NOMO-1 (cell line): ENCODE measurements around the gene HECTD4.

ENCODE experiments used
- DNase-seq, 2 experiments: peaks; one replicate each; lab custom pipeline; 2025; ENCODE audit not compliant: unreplicated experiment in 2 of 2; lab: John Stamatoyannopoulos, UW

Gene HECTD4

DNA sequence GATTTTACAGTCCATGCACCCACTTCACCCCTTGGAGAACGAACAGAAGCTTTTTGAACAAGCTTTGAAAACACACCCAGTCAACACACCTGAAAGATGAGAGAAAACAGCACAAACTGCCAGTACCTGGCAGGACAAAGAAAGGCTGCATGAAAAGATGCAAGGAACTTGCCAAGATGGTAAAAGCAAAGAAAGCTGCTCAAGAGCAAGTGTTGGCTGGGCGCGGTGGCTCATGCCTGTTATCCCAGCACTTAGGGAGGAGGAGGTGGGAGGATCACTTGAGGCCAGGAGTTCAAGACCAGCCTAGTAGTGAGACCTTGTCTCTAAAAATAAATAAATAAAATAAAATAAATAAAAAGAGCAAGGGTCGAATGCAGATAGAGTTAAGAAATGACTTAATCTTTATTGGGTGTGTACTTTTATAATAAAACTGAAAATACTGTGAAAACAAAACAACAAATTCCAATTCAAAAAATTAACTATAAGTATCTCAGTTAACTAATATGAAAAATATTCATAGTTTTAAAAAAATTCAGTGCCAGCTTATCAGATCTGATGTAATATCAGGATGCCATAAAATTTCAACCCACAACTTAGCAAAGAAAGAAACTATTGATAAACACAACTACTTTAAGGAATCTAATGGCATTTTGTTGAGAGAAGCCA is 59.2 kb downstream of the HECTD4 start:
- DNase-seq = no peak

DNA sequence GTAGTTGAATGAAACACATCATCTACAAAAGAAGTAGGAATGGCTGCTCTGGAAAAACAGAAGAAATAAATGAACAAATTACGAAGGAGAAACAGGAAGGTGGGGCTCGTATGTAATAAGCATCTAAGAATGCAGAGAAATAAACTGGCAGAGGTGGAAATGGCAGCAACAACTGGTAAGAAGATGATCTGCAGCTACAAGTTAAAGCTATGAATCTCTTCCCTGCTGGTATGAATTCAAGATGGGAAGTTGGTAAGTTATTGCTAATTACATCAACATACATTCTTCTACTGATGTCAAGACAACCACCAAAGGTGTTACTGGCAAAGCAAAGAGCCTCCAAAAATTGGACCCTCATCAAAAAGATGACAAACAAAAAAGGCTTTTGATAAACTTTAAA is 59.8 kb downstream of the HECTD4 start:
- no peak for DNase-seq

DNA sequence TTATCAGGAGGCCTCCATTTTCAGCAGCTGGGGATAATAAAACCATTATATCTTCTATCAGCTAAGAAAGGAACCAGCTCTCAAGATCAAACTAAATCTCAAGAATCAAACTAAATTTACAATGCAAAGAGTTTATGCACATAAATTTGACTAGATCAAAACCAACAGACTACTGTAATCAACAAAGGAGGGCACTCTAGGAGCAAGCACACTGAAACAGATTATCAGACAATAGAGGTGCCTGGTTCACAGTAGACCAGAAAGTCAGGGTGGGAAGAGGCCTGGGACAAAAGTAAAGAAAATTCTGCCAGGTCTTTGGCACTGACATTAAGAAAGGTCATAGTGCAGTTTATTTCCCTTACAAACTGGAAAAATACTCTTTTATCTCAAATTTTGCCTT is 61.0 kb downstream of the HECTD4 start:
- no peak for DNase-seq

DNA sequence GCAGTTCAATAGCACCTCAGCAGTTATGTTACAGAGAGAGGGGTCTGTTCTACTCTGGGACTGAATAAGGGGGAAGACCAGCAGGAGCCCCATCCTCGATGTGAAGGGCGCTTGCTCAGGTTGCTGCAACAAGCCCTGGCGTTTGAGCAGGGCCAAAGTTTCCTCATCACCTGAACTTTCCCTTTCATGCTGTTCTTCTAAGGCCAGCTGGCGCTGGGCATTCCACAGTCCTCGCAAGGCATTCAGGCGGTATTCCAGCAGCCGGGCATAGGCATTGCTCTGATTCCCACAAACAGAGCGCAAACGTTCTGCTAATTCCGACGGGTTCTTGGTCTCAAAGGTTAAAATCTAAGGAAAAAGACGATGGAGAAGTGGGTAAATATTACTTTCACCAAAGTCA is 62.8 kb downstream of the HECTD4 start:
- DNase-seq = no peak

DNA sequence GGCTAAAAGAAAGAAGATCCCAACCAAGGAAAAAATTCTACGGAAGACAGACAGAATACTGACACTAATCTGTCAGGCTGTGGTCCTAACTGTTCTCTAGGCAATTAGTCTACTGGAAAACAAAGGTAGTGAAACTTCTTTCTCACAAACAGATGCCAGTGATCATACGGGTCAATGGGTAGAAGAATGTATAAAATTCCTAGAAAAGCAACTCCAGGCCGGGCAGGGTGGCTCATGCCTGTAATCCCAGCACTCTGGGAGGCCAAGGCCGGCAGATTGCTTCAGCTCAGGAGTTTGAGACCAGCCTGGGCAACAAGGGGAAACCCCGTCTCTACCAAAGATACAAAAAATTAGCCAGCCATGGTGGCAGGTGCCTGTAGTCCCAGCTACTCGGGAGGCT is 64.8 kb downstream of the HECTD4 start:
- DNase-seq = no peak

DNA sequence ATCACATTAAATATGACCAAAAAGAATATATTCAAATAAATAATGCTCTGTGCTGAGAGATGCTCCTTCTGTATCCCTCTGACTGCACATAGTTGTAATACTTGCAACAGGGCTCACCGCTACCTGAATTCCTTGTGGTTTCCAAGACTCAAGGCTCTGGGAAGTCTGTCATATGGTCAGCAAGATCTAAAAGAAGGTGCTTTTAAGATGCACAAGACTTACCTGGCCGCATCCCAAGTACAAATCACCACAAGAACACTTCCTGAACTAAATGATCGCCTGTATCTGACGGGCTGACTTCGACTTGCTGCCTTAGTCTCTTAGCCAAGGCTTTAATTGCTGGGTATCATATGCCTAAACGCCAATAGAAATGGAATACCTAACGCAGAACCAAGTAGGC is 67.2 kb downstream of the HECTD4 start:
- DNase-seq = no peak

DNA sequence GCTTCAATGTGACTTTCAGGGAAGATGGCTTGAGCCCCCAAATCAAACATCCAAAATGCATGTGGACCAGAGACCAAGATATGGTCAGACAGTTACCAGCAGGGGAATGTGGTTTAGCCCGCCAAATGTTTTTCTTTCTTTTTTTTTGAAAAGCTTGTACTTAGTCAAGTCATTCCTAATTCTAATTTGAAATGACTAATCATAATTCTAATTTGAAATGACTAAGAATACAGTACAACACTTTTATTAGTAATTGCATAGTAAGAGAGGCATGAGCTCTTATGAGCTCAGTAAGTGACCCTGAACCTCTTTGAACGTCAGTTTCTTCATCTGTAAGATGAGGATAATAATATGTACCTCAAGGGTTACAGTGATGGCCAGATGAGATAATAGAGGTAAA is 72.4 kb downstream of the HECTD4 start:
- DNase-seq = no peak

DNA sequence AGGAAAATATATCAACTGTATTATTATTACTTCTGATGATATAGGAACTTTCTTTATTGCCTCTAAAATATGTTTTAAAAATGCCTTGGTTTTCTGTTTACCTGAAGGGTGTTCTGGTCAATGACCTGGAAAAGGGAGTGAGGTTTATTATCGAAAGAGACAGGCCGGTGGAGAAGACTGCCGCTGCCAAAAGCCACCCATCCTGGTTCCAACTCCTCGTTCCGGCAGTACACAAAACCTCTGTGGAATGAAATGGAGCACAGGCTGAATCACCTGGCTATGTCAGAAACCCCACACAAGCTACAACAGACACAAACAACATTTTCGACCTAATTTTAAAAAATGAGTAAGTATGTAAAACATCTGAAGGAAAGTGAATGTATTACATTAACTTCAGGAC is 73.6 kb downstream of the HECTD4 start:
- DNase-seq = no peak

DNA sequence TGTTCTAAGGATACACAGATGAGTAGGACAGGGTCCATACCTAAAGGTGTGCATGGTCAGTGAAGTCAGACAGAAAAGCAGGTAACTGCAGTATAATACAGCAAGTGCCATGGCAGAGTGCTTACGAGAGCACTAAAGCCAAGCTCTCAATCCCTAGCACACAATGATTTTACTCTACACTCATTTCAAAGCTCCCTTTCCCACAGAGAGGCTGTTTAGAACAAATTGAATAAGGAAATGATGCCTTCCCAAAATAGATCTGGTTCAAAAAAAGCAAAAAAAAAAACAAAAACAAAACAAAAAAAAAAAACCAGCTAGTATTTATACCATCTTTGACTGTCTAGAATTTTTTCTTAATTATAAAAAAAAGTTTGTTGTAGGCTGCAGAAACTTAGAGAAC is 74.1 kb downstream of the HECTD4 start:
- no peak for DNase-seq

DNA sequence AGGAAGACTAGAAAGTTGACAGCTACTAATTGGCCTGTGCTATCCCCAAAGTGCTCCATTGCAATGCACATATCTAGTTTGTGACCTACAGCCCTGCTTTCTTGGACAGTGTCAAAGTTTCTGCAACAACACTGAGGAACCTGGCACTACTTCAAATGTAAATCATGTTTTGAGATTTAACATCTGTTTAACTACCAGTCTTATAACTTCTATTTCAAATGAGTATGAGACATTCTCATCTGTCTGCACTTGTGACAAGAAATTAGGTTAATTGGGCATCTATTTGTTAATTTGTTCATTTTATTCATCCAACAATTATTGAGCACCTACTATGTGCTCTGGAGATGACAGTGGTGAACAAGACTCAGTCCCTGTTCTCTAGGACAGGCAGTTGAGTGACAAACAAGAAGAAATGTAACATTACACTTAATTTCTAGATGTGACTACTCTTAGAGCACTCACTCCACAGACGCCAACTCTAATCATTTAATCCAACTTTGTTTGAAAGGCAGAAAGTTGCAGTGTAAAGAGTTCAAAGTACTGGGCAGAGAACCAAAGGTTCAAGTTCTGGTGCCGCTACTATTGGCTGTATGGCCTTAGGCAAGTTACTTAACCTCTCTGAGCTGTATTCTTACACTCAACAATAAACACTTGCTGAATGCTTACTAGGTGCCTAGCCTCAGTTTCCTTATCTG is 74.8 kb downstream of the HECTD4 start:
- DNase-seq = no peak

DNA sequence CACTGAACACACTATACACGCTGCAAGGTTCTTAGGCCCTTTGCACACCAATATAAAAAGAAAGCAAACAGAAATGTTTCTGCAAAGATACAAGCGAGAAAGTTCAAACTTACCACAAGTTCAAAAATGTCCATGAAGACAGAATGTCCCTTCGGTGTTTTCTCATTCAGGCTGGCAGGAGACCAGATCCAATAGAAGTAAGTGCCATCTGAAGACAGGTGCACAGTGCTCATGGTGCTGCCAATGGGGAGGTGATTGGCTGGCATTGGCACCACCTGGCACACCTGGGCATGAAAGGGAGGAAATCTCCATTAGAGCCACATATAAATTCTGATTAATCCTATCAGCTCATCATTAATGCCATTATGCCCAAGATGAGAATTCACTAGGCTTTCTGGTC is 76.3 kb downstream of the HECTD4 start:
- DNase-seq = no peak

DNA sequence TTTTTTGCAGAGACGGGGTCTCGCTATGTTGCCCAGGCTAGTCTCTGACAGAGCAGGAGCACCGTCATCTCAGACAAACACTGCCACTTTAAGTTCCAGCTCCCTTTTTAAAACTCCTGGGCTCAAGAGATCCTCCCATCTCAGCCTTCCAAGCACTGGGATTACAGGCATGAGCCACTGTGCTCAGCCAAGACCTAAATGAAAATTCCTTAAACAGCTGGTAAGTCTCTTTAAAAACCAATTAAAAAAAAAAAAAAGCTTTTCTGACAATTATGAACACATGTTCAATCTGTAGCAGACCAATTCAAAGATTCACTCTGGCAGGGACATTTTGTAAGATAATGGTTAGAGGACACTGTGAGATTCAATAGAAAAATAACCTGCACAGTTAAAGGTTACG is 77.8 kb downstream of the HECTD4 start:
- DNase-seq = no peak

DNA sequence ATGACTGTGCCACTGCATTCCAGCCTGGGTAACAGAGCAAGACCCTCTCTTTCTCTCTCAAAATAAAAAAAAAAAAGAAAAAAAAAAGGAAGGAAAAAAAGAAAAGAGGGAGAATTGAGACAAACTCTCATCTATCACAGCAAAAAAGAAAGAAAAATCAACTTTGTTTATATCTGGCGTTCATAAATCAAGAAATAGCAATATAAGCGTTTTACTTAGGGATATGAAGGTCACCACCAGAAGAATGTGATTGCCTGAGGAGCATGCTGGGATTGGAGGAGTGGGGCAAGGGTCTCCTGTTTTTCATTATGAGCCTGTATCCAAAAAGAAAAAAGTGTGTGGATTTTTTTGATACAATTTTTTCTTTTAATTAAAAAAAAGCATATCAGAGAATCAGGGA is 78.4 kb downstream of the HECTD4 start:
- no peak for DNase-seq

DNA sequence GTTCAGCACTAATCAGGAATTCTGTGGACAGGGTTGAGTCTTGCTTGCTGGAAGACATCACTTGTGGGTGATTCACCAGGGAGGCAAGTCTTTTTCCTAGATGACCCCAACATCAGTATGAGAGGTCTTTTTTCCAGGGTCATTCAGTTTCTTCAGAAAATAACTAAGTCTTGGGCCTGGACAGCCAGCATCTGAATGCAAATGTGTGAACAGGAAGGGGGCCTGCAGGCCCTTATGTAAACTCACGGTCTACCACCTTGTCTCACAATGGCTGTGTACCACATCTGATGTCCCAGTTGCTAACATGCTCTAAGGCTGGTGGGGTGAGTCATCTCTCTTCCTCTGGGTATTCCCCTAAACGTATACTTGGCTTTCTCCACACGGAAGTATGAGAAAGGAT is 79.2 kb downstream of the HECTD4 start:
- no peak for DNase-seq

DNA sequence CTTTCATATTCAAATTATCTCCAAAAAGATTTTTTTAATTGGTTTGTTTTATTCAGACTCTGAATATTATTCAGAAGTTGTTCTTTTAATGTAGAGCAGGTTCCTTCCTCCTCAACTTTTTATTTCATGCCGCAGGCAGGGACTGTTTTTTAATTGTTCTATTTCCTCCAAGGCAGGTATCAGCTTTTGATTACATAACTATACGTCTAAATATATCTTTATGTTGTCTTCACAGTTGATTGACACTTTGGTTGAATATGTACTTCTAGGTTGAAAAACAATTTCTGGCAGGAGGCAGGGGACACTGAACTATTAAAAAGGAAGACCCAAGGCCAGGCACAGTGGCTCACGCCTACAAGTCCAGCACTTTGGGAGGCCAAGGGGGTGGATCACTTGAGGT is 82.5 kb downstream of the HECTD4 start:
- no peak for DNase-seq

DNA sequence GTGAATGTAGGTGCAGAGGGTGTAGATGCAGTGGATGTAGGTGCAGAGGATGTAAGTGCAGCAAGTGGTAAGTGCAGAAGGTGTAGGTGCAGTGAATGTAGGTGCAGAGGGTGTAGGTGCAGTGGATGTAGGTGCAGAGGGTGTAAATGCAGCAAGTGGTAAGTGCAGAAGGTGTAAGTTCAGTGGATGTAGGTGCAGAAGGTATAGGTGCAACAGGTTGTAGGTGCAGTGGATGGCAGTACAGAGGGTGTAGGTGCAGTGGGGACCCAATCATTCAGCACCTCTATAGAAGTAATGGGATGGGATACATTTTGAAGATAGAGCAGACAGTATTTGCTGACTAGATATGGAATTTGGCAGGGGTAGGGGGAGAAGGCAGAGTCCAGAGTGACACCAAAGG is 85.0 kb downstream of the HECTD4 start:
- no peak for DNase-seq

DNA sequence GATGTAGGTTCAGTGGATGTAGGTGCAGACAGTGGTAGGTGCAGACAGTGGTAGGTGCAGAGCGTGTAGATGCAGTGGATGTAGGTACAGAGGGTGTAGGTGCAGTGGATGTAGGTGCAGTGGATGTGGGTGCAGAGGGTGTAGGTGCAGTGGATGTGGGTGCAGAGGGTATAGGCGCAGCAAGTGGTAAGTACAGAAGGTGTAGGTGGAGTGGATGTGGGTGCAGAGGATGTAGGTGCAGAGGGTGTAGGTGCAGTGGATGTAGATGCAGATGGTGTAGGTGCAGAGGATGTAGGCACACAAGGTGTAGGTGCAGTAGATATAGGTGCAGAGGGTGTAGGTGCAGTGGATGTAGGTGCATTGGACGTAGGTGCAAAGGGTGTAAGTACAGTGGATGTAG is 86.0 kb downstream of the HECTD4 start:
- no peak for DNase-seq

DNA sequence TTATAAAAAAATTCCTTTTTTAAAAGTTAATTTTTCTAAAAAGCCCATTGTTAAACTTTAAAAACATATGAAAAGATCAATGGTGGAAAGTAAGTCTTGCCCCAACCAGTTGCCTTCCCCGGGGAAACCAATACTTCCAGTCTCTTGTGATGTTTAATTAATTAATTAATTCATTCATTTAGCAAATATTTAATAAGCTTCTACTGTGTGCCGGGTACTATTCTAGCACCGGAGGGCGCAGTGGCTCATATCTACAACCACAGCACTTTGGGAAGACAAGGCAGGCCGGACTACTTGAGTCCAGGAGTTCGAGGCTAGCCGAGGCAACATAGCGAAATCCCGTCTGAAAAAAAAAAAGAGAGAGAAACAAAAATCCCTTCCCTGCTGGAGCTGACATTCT is 87.4 kb downstream of the HECTD4 start:
- no peak for DNase-seq

DNA sequence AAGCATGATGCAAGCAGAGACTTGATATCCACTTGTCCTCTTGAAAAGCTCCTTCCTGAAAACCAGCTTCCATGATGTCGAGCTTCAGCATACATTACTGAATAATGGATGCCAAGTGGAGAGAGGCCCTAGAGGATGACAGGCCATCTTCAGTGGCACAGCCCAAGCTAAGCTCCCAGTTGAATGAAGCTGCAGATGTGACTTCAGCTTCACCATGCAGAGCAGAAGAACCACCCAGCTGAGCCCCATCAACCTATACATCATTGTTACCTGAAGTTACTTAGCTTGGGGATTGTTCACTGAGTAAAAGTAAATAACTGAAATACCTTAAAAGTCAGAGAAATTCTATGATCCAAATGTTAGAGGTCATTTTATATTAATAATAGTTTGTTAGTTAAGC is 93.6 kb downstream of the HECTD4 start:
- DNase-seq = no peak

DNA sequence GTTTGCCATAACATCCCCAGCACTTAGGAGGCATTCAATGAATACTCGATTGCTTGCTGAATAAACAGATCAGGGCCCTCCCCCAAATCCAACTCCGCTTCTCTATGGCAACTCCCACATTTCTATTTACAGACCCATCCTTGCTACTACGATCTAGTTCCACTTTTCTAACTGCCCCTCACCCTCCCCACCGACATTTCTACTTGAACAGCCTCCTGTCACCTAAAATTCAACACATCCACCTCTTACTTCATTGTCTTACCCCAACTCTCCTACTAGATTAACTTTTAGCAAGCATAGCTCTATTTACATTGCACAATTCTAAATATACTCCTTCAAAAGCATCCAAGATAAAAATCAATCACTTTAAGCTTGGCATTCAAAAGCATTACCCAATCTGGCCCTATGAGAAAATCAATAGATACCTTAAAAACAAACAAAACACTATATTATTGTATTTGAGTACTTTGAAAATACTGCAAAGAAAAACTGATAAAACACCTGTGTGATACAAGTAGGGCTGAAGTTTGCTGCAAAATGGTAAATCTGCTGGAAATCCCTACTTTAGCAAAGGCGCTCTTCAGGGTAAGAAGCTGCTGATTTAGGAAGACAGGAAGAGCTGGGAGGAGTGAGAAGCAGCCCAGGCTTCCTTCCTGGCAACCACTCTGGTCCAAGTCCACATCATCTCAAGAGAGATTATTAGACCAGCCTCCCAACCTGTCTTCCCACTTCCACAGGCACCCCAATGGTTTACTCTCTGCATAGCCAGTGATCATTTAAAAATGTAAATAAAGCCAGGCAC is 96.4 kb downstream of the HECTD4 start:
- DNase-seq = no peak

DNA sequence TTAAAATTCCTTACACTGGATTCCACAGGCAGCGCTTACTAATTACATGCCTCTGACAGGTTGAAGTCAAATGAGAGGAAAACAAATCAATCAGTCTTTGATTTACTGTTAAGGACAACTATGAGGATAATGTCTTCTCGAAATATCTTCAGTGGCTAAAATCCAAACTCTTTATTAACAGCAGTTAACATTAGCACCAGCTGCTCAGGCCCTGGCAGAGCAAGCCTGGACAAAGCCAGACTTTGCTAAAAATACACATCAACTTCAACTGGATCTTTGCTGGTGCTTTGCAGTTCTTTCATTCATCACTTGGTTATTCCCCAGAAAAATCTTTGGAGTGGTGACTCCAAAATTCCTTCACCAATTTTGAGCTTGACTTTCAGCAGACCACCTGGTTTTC is 98.7 kb downstream of the HECTD4 start:
- no peak for DNase-seq

DNA sequence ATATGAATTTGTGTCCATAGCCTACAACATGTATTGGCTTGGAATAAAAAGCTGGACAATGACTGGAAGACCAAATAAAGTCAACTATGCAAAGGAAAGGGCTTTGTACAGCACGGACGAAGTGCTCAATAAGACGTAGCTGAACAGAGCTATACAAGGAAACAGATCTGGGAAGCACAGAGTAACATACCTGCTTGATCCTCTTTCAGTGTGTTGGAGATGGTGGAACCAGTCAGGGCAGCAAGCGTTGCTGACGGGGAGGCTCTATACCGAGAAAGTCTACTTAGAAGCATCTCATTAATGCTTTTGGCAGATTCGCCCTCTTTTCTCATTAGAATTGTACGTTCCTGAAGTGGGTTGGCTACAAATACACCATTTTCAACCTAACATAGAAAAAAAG is 99.3 kb downstream of the HECTD4 start:
- no peak for DNase-seq
